HG02970 (cell line): ENCODE results near the gene SAG.

ENCODE experiments used
- ATAC-seq: cut with Tn5 transposase; IDR thresholded peaks from one replicate; pipeline ENCODE4 v1.9.1; 2021; ENCODE audit warnings: mild to moderate bottlenecking, moderate library complexity, moderate number of reproducible peaks; ENCODE audit not compliant: unreplicated experiment, low FRiP score

The SAG gene

GRCh38 chr2:233307565-233307964, at the start of gene SAG:
Gene SAG (plus strand): TSS chr2:233307816. CDS start chr2:233309190, 1,374 bp downstream.
- ATAC-seq = no peak

- ATAC-seq = no peak
These were observed 49.4 kb upstream of the SAG start for GRCh38 chr2:233258211-233258610.

- no peak for ATAC-seq
These were observed 47.9 kb upstream of the SAG start for GRCh38 chr2:233259730-233260129.

- no peak for ATAC-seq
These were observed 47.0 kb upstream of the SAG start for GRCh38 chr2:233260661-233261060.

GRCh38 chr2:233261819-233262555, 45.6 kb upstream of the SAG start:
- ATAC-seq = no peak

- no peak for ATAC-seq
These were observed 45.1 kb upstream of the SAG start for GRCh38 chr2:233262562-233262961.

- ATAC-seq = no peak
These were observed 44.5 kb upstream of the SAG start for GRCh38 chr2:233263045-233263570.

- ATAC-seq = no peak
These were observed 42.9 kb upstream of the SAG start for GRCh38 chr2:233264667-233265066.

- ATAC-seq = no peak
These were observed 41.7 kb upstream of the SAG start for GRCh38 chr2:233265899-233266431.

GRCh38 chr2:233266481-233266880, 41.1 kb upstream of the SAG start:
- ATAC-seq = no peak

GRCh38 chr2:233267516-233268245, 39.9 kb upstream of the SAG start:
- no peak for ATAC-seq

- ATAC-seq = no peak
These were observed 37.2 kb upstream of the SAG start for GRCh38 chr2:233270366-233270765.

- no peak for ATAC-seq
These were observed 36.7 kb upstream of the SAG start for GRCh38 chr2:233270951-233271350.

GRCh38 chr2:233271693-233272092, 35.9 kb upstream of the SAG start:
- no peak for ATAC-seq

- ATAC-seq = no peak
These were observed 34.5 kb upstream of the SAG start for GRCh38 chr2:233273120-233273519.

- ATAC-seq = no peak
These were observed 32.4 kb upstream of the SAG start for GRCh38 chr2:233275223-233275622.

GRCh38 chr2:233278921-233279320, 28.7 kb upstream of the SAG start:
- ATAC-seq = no peak

- ATAC-seq = no peak
These were observed 27.4 kb upstream of the SAG start for GRCh38 chr2:233280114-233280693.

GRCh38 chr2:233281553-233281952, 26.1 kb upstream of the SAG start:
- no peak for ATAC-seq

- no peak for ATAC-seq
These were observed 25.5 kb upstream of the SAG start for GRCh38 chr2:233281992-233282603.

GRCh38 chr2:233285921-233286320, 21.7 kb upstream of the SAG start:
- ATAC-seq = no peak
